Camera-type eye (tissue), 1 donor: Measurements from ENCODE around the gene ITLN2. TPM values are rescaled to one million over a fixed set of nuclear protein-coding genes. Genes with fewer than 3 reads are reported as not detected.

Experiments
- total RNA-seq: library from RNA; depleted of rRNA; stranded (reverse); fragments of >200 nt; gene quantifications from one replicate; pipeline ENCODE4 v1.2.3, GENCODE V29; 2014

ITLN2 gene
- not detected for total RNA-seq

DNA sequence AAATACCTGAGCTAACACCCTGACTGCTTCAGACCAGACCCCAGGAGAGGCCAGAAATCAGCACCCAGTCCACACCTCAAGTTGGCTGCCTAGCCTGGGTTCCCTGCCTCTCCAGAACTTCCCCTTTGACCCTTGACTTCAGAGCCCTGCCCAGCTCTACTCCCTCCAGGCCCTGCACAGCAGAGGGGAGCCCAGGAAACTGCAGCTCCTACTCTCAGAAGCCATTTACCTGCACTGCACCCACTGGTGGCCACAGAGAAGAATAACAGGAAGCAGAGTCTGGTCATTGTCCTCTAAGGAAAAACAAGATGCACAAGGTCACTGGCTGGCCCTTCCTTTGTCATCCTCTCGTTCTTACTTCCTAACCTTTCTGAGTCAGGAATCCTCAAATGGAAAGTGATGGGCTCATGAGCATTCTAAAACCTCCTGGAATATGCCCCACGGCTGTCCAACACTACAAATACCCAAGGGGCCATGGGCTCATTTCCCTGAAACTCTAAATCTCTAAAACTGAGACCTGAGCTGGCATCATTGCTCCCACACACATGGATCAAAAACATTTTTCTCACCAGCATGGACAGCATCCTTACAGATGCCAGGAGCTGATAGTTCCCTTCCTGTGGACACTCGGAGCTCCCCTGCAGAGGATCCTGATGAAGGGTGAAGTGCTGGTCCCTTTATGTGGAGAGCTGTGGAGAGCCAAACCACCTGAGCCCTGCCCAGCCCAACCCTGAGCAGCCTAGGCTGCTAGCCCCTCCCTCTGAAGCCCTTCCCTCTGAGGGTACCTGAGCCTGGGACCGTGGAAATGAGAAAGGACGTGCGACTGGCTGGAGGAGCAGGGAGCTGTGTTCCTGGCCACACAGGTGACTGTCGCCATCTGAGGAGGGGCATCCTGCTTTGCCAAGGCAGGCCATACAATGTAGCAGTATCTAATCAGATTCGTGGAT is at the start of gene ITLN2:
TSS of gene ITLN2 (minus strand) at position 652 of the 947 bp plus-strand sequence. CDS start at position 584, 68 bp downstream.

Other genes with a start within 250 kb of the ITLN2 start
- 2.6 TPM for gene CD48, start 243.0 kb downstream of the ITLN2 start, total RNA-seq
- gene SLAMF7, start 215.6 kb downstream of the ITLN2 start, total RNA-seq = 0.22 TPM
- 0.71 TPM for gene LY9, start 158.6 kb downstream of the ITLN2 start, total RNA-seq
- gene CD244, start 91.9 kb downstream of the ITLN2 start, total RNA-seq = 0.16 TPM
- not detected for gene ITLN1, start 69.6 kb downstream of the ITLN2 start, total RNA-seq
- gene F11R, start 66.3 kb upstream of the ITLN2 start, total RNA-seq = 19.3 TPM
- 29.7 TPM for gene TSTD1, start 84.2 kb upstream of the ITLN2 start, total RNA-seq
- gene USF1, start 91.2 kb upstream of the ITLN2 start, total RNA-seq = 69.9 TPM
- gene ARHGAP30, start 115.1 kb upstream of the ITLN2 start, total RNA-seq = 2.1 TPM
- gene NECTIN4, start 134.7 kb upstream of the ITLN2 start, total RNA-seq = 3.6 TPM
- gene KLHDC9, start 143.6 kb upstream of the ITLN2 start, total RNA-seq = 4.6 TPM
- gene PFDN2, start 163.2 kb upstream of the ITLN2 start, total RNA-seq = 28.0 TPM
- 24.8 TPM for gene NIT1, start 163.3 kb upstream of the ITLN2 start, total RNA-seq
- 40.2 TPM for gene DEDD, start 177.9 kb upstream of the ITLN2 start, total RNA-seq
- 107 TPM for gene UFC1, start 199.2 kb upstream of the ITLN2 start, total RNA-seq
- gene USP21, start 204.7 kb upstream of the ITLN2 start, total RNA-seq = 28.2 TPM
- 24.5 TPM for gene PPOX, start 211.6 kb upstream of the ITLN2 start, total RNA-seq
- 25.2 TPM for gene B4GALT3, start 222.7 kb upstream of the ITLN2 start, total RNA-seq
- gene ADAMTS4, start 244.2 kb upstream of the ITLN2 start, total RNA-seq = 5.4 TPM
- 103 TPM for gene NDUFS2, start 247.6 kb upstream of the ITLN2 start, total RNA-seq